Effector memory CD4-positive, alpha-beta T cell (primary cell): ENCODE results near the gene FAM107B.

ENCODE experiments used
- DNase-seq, 3 donors: peaks; one replicate each; pipeline ENCODE4 v3.0.0-alpha.2; 2020
- H3K27ac ChIP-seq: 2 replicates; pipeline ENCODE4 v1.7.0; 2013; ENCODE audit warnings: mild to moderate bottlenecking, low read length, moderate library complexity; ENCODE audit not compliant: insufficient read depth, poor library complexity, severe bottlenecking
- H3K27me3 ChIP-seq: replicated peaks from 2 replicates; pipeline ENCODE4 v1.7.0; 2013; ENCODE audit warnings: mild to moderate bottlenecking, low read length; ENCODE audit not compliant: insufficient read depth, control insufficient read depth, poor library complexity, severe bottlenecking
- H3K36me3 ChIP-seq: 2 replicates; pipeline ENCODE4 v1.7.0; 2013; ENCODE audit warnings: mild to moderate bottlenecking, low read length, moderate library complexity; ENCODE audit not compliant: control insufficient read depth, insufficient read depth
- H3K4me1 ChIP-seq: 2 replicates; pipeline ENCODE4 v1.7.0; 2013; ENCODE audit warnings: low read length, mild to moderate bottlenecking; ENCODE audit not compliant: control insufficient read depth, insufficient read depth, poor library complexity, severe bottlenecking
- H3K4me3 ChIP-seq: 2 replicates; pipeline ENCODE4 v1.7.0; 2013; ENCODE audit warnings: low read length, low read depth, mild to moderate bottlenecking; ENCODE audit not compliant: insufficient read depth, poor library complexity, severe bottlenecking
- H3K9me3 ChIP-seq: 2 replicates; pipeline ENCODE4 v1.7.0; 2013; ENCODE audit warnings: mild to moderate bottlenecking, low read length, moderate library complexity; ENCODE audit not compliant: control insufficient read depth

The FAM107B gene

GRCh38 chr10:14563359-14563940, 211.2 kb downstream of the FAM107B start:
- H3K9me3 ChIP-seq, result no peaks in the 10 kb centered on the region
- peaks cover 87% of the 10 kb centered on the region for H3K4me1 ChIP-seq
- no peak for DNase-seq
- peaks cover 19% of the 10 kb centered on the region for H3K36me3 ChIP-seq
- H3K27ac ChIP-seq, result peak overlapping the region; percentile 87
- H3K4me3 ChIP-seq, result peak overlapping the region; percentile 41
- no peaks in the 10 kb centered on the region for H3K27me3 ChIP-seq

- Histone ChIP-seq H3K4me3 (peak overlapping the region; percentile 16), H3K27ac (peak overlapping the region; percentile 87), H3K27me3 (no peaks in the 10 kb centered on the region), H3K36me3 (peaks cover 16% of the 10 kb centered on the region), H3K4me1 (peaks cover 86% of the 10 kb centered on the region), H3K9me3 (no peaks in the 10 kb centered on the region)
- DNase-seq, result no peak
These were observed 211.7 kb downstream of the FAM107B start for GRCh38 chr10:14563076-14563336.

GRCh38 chr10:14562218-14563075, 212.2 kb downstream of the FAM107B start:
- peaks cover 16% of the 10 kb centered on the region for H3K36me3 ChIP-seq
- no peaks in the 10 kb centered on the region for H3K27me3 ChIP-seq
- H3K4me1 ChIP-seq, result peaks cover 80% of the 10 kb centered on the region
- H3K4me3 ChIP-seq, result peak overlapping the region; percentile 16
- peak overlapping the region; percentile 87 for H3K27ac ChIP-seq
- H3K9me3 ChIP-seq, result no peaks in the 10 kb centered on the region
- no peak for DNase-seq

GRCh38 chr10:14560791-14561765, 213.6 kb downstream of the FAM107B start:
- peaks cover 5% of the 10 kb centered on the region for H3K36me3 ChIP-seq
- H3K4me1 ChIP-seq, result peaks cover 84% of the 10 kb centered on the region
- H3K27me3 ChIP-seq, result no peaks in the 10 kb centered on the region
- H3K9me3 ChIP-seq, result no peaks in the 10 kb centered on the region
- peak overlapping the region; percentile 18 for H3K4me3 ChIP-seq
- H3K27ac ChIP-seq, result peak overlapping the region; percentile 87
- peak in 2 of 3 donors; percentile 49 to 54 for DNase-seq

- peaks cover 85% of the 10 kb centered on the region for H3K4me1 ChIP-seq
- H3K36me3 ChIP-seq, result peaks cover 5% of the 10 kb centered on the region
- no peaks in the 10 kb centered on the region for H3K27me3 ChIP-seq
- H3K4me3 ChIP-seq, result peak overlapping the region; percentile 18
- H3K9me3 ChIP-seq, result no peaks in the 10 kb centered on the region
- peak; percentile 29 to 69 (median 60) for DNase-seq
- H3K27ac ChIP-seq, result peak overlapping the region; percentile 87
These were observed 214.4 kb downstream of the FAM107B start for GRCh38 chr10:14560274-14560673.

- Histone ChIP-seq H3K36me3 (peaks cover 5% of the 10 kb centered on the region), H3K27me3 (no peaks in the 10 kb centered on the region), H3K4me1 (peaks cover 86% of the 10 kb centered on the region), H3K4me3 (no peak overlapping the region), H3K27ac (peak overlapping the region; percentile 36), H3K9me3 (no peaks in the 10 kb centered on the region)
- DNase-seq, result no peak
These were observed 216.7 kb downstream of the FAM107B start for GRCh38 chr10:14558025-14558424.

- Histone ChIP-seq H3K4me3 (no peak overlapping the region), H3K27me3 (no peaks in the 10 kb centered on the region), H3K4me1 (peaks cover 84% of the 10 kb centered on the region), H3K9me3 (no peaks in the 10 kb centered on the region), H3K27ac (peak overlapping the region; percentile 67), H3K36me3 (peaks cover 5% of the 10 kb centered on the region)
- no peak for DNase-seq
These were observed 217.1 kb downstream of the FAM107B start for GRCh38 chr10:14557567-14557966.

GRCh38 chr10:14556285-14556956, 218.3 kb downstream of the FAM107B start:
- Histone ChIP-seq H3K4me1 (peaks cover 82% of the 10 kb centered on the region), H3K36me3 (peaks cover 5% of the 10 kb centered on the region), H3K9me3 (no peaks in the 10 kb centered on the region), H3K27me3 (no peaks in the 10 kb centered on the region), H3K4me3 (no peak overlapping the region), H3K27ac (peak overlapping the region; percentile 67)
- peak in 2 of 3 donors; percentile 36 to 45 for DNase-seq

GRCh38 chr10:14555807-14556206, 218.9 kb downstream of the FAM107B start:
- no peak for DNase-seq
- Histone ChIP-seq H3K27me3 (no peaks in the 10 kb centered on the region), H3K9me3 (no peaks in the 10 kb centered on the region), H3K4me3 (no peak overlapping the region), H3K4me1 (peaks cover 76% of the 10 kb centered on the region), H3K27ac (peak overlapping the region; percentile 67), H3K36me3 (peaks cover 5% of the 10 kb centered on the region)
